Left lung (tissue), 10 donors: Measurements from ENCODE around the gene NAV3. TPM values are rescaled to one million over a fixed set of nuclear protein-coding genes. Genes with fewer than 3 reads are reported as not detected.

Experiments
- ATAC-seq: fragments of 200-7000 bp; cut with Tn5 transposase; one replicate; pipeline ENCODE4 v1.9.1; 2020; ENCODE audit warnings: moderate library complexity
- DNase-seq, 4 donors: peaks; one replicate each; pipeline ENCODE4 v3.0.0-alpha.2; 2013 to 2020
- H3K27ac ChIP-seq, 2 donors: fragments of 200-600 bp; sonication (generic) in 1 of 2; one replicate each; pipeline versions ENCODE4 v1.5.0 to v1.8.0; 2020 to 2021
- H3K27me3 ChIP-seq, 2 donors: fragments of 200-600 bp; sonication (generic) in 1 of 2; one replicate each; pipeline versions ENCODE4 v1.5.0 to v1.8.0; 2020 to 2021
- H3K36me3 ChIP-seq, 2 donors: fragments of 200-600 bp; sonication (generic) in 1 of 2; one replicate each; pipeline versions ENCODE4 v1.5.0 to v1.8.0; 2020 to 2021
- H3K4me1 ChIP-seq, 2 donors: fragments of 200-600 bp; one replicate each; pipeline ENCODE4 v1.8.0; 2021
- H3K4me3 ChIP-seq, 2 donors: fragments of 200-600 bp; sonication (generic) in 1 of 2; one replicate each; pipeline versions ENCODE4 v1.5.0 to v1.8.0; 2020 to 2021; ENCODE audit warnings: mild to moderate bottlenecking in 1 of 2
- H3K9me3 ChIP-seq, 2 donors: fragments of 200-600 bp; sonication (generic) in 1 of 2; one replicate each; pipeline versions ENCODE4 v1.5.0 to v1.8.0; 2020 to 2021
- CTCF ChIP-seq, 2 donors: fragments of 200-600 bp; sonication (generic) in 1 of 2; IDR thresholded peaks; one replicate each; pipeline versions ENCODE4 v1.5.0 to v1.8.0; 2021; ENCODE audit warnings: antibody characterized with exemption in 2 of 2
- intact Hi-C, 2 donors: fragments of 100-400 bp; cut with DNase I; formaldehyde crosslinking; loops; one replicate each; pipeline versions ENCODE4 v1.11.2 to v1.14.2; 2022
- polyA plus RNA-seq, 6 donors: library from polyadenylated mRNA; unstranded; fragments of 120-200 nt; gene quantifications; one replicate each; pipeline ENCODE4 v1.2.1, GENCODE V29; 2013; ENCODE audit not compliant: insufficient read length in 6 of 6
- total RNA-seq, 2 donors: library from RNA; stranded (reverse); fragmentation: NEBNext Ultra II Directional; extraction: Animal tissue kit (Norgen Biotek cat#: 25700); gene quantifications; one replicate each; pipeline ENCODE4 v1.2.1, GENCODE V29; 2021
- donor health status: DM: no; HTN: yes; CAD: no.
- donor health status: DM: no; HTN: no; CAD: no.

The NAV3 gene
- total and polyA plus RNA-seq, 8 donors = 5.2 to 10.8 (median 6.8) TPM

- intact Hi-C loops = no loop called here
- TF ChIP-seq CTCF (IDR thresholded peaks at IDR 0.05) = no peak
- Histone ChIP-seq H3K9me3 (no peaks in the 10 kb centered on the region), H3K4me3 (no peak overlapping the region), H3K4me1 (no peaks in the 10 kb centered on the region), H3K27ac (no peak overlapping the region), H3K27me3 (no peaks in the 10 kb centered on the region), H3K36me3 (no peaks in the 10 kb centered on the region)
- DNase-seq (no peak), ATAC-seq (no peak)
Observed at GRCh38 chr12:77957062-77957461, 126.4 kb downstream of the NAV3 start.

GRCh38 chr12:77963576-77964178 is 133.0 kb downstream of the NAV3 start:
- H3K4me1 ChIP-seq = no peaks in the 10 kb centered on the region
- ATAC-seq = no peak
- H3K9me3 ChIP-seq = no peaks in the 10 kb centered on the region
- H3K27me3 ChIP-seq = no peaks in the 10 kb centered on the region
- no peak overlapping the region for H3K27ac ChIP-seq
- intact Hi-C loops = no loop called here
- no peaks in the 10 kb centered on the region for H3K36me3 ChIP-seq
- no peak for TF ChIP-seq CTCF (IDR thresholded peaks at IDR 0.05)
- no peak overlapping the region for H3K4me3 ChIP-seq
- DNase-seq = no peak

GRCh38 chr12:77965790-77966189 is 135.1 kb downstream of the NAV3 start:
- Histone ChIP-seq H3K27ac (no peak overlapping the region), H3K4me1 (no peaks in the 10 kb centered on the region), H3K27me3 (no peaks in the 10 kb centered on the region), H3K36me3 (no peaks in the 10 kb centered on the region), H3K9me3 (no peaks in the 10 kb centered on the region), H3K4me3 (no peak overlapping the region)
- DNase-seq (no peak), ATAC-seq (no peak)
- intact Hi-C loops = no loop called here
- TF ChIP-seq CTCF (IDR thresholded peaks at IDR 0.05) = no peak

GRCh38 chr12:77968021-77968420 is 137.3 kb downstream of the NAV3 start:
- intact Hi-C loops = no loop called here
- H3K27ac ChIP-seq = no peak overlapping the region
- DNase-seq = no peak
- H3K27me3 ChIP-seq = no peaks in the 10 kb centered on the region
- no peaks in the 10 kb centered on the region for H3K36me3 ChIP-seq
- no peak for TF ChIP-seq CTCF (IDR thresholded peaks at IDR 0.05)
- H3K9me3 ChIP-seq = no peaks in the 10 kb centered on the region
- H3K4me1 ChIP-seq = no peaks in the 10 kb centered on the region
- H3K4me3 ChIP-seq = no peak overlapping the region
- ATAC-seq = no peak

GRCh38 chr12:77968571-77968970 is 137.9 kb downstream of the NAV3 start:
- Histone ChIP-seq H3K27ac (no peak overlapping the region), H3K9me3 (no peaks in the 10 kb centered on the region), H3K4me3 (no peak overlapping the region), H3K4me1 (no peaks in the 10 kb centered on the region), H3K36me3 (no peaks in the 10 kb centered on the region), H3K27me3 (no peaks in the 10 kb centered on the region)
- DNase-seq (no peak), ATAC-seq (no peak)
- no peak for TF ChIP-seq CTCF (IDR thresholded peaks at IDR 0.05)
- intact Hi-C loops = no loop called here
